GM10266 (cell line): Measurements from ENCODE around the gene PDK1.

ENCODE experiments used
- DNase-seq: peaks from one replicate; pipeline ENCODE4 v3.0.0; 2012; ENCODE audit errors: extremely low spot score
- CTCF ChIP-seq: IDR thresholded peaks from 2 replicates; pipeline ENCODE4 v1.5.1; 2012; ENCODE audit warnings: mild to moderate bottlenecking, low read depth; ENCODE audit not compliant: control insufficient read depth, insufficient read depth; ENCODE audit errors: missing control alignments

Gene PDK1

GRCh38 chr2:172627181-172627580 lies 71.3 kb downstream of the PDK1 start:
- no peak for TF ChIP-seq CTCF
- DNase-seq = no peak

GRCh38 chr2:172628085-172628484 lies 72.2 kb downstream of the PDK1 start:
- TF ChIP-seq CTCF = no peak
- no peak for DNase-seq

- no peak for DNase-seq
- no peak for TF ChIP-seq CTCF
Measured at GRCh38 chr2:172629586-172629985, 73.7 kb downstream of the PDK1 start.

- no peak for TF ChIP-seq CTCF
- no peak for DNase-seq
Measured at GRCh38 chr2:172630181-172630580, 74.3 kb downstream of the PDK1 start.

GRCh38 chr2:172634477-172634876 lies 78.6 kb downstream of the PDK1 start:
- no peak for TF ChIP-seq CTCF
- DNase-seq = no peak

- TF ChIP-seq CTCF = no peak
Measured at GRCh38 chr2:172635548-172635947, 79.7 kb downstream of the PDK1 start.

GRCh38 chr2:172639256-172639655 lies 83.4 kb downstream of the PDK1 start:
- TF ChIP-seq CTCF = no peak
- no peak for DNase-seq

More at GRCh38 chr2:172635548-172635947, 79.7 kb downstream of the PDK1 start:
- DNase-seq = no peak
